Mucosa of rectum (tissue), 2 donors: ENCODE measurements around the gene H6PD.

Experiments used
- H3K27ac ChIP-seq, 2 donors: one replicate each; pipeline ENCODE4 v1.7.0; 2013; ENCODE audit warnings: inconsistent platforms in 2 of 2, low read depth in 2 of 2, low read length in 2 of 2
- H3K27me3 ChIP-seq, 2 donors: one replicate each; pipeline ENCODE4 v1.7.0; 2013; ENCODE audit warnings: low read length in 2 of 2; ENCODE audit not compliant: control insufficient read depth in 2 of 2, insufficient read depth in 2 of 2
- H3K36me3 ChIP-seq, 2 donors: one replicate each; pipeline ENCODE4 v1.7.0; 2013; ENCODE audit warnings: low read length in 2 of 2; ENCODE audit not compliant: control insufficient read depth in 2 of 2, insufficient read depth in 2 of 2
- H3K4me1 ChIP-seq, 2 donors: one replicate each; pipeline ENCODE4 v1.7.0; 2013; ENCODE audit warnings: low read length in 2 of 2, mild to moderate bottlenecking in 1 of 2; ENCODE audit not compliant: control insufficient read depth in 2 of 2, insufficient read depth in 2 of 2
- H3K4me3 ChIP-seq, 2 donors: one replicate each; pipeline ENCODE4 v1.7.0; 2013; ENCODE audit warnings: low read length in 2 of 2
- H3K9ac ChIP-seq, 2 donors: one replicate each; pipeline ENCODE4 v1.7.0; 2013; ENCODE audit warnings: low read length in 2 of 2, low read depth in 1 of 2, mild to moderate bottlenecking in 1 of 2
- H3K9me3 ChIP-seq, 2 donors: one replicate each; pipeline ENCODE4 v1.7.0; 2013; ENCODE audit warnings: low read length in 2 of 2; ENCODE audit not compliant: control insufficient read depth in 2 of 2
- donor health status: healthy.
- donor health status: Normal muscosa, but diverticular disease.

Gene H6PD

GRCh38 chr1:9314111-9314510 is 79.5 kb downstream of the H6PD start:
- H3K36me3 ChIP-seq = peaks cover 0 to 3% of the 10 kb centered on the region in 2 donors
- H3K27ac ChIP-seq = no peak overlapping the region
- peaks cover 6 to 16% of the 10 kb centered on the region in 2 donors for H3K4me1 ChIP-seq
- no peaks in the 10 kb centered on the region for H3K9me3 ChIP-seq
- H3K9ac ChIP-seq = no peak overlapping the region
- no peaks in the 10 kb centered on the region for H3K27me3 ChIP-seq
- no peak overlapping the region for H3K4me3 ChIP-seq

- H3K4me3 ChIP-seq = no peak overlapping the region
- no peaks in the 10 kb centered on the region for H3K9me3 ChIP-seq
- H3K27ac ChIP-seq = no peak overlapping the region
- H3K36me3 ChIP-seq = peaks cover 0 to 3% of the 10 kb centered on the region in 2 donors
- H3K27me3 ChIP-seq = no peaks in the 10 kb centered on the region
- H3K9ac ChIP-seq = no peak overlapping the region
- peaks cover 10 to 19% of the 10 kb centered on the region in 2 donors for H3K4me1 ChIP-seq
Observed at GRCh38 chr1:9314711-9315379, 80.3 kb downstream of the H6PD start.

DNA sequence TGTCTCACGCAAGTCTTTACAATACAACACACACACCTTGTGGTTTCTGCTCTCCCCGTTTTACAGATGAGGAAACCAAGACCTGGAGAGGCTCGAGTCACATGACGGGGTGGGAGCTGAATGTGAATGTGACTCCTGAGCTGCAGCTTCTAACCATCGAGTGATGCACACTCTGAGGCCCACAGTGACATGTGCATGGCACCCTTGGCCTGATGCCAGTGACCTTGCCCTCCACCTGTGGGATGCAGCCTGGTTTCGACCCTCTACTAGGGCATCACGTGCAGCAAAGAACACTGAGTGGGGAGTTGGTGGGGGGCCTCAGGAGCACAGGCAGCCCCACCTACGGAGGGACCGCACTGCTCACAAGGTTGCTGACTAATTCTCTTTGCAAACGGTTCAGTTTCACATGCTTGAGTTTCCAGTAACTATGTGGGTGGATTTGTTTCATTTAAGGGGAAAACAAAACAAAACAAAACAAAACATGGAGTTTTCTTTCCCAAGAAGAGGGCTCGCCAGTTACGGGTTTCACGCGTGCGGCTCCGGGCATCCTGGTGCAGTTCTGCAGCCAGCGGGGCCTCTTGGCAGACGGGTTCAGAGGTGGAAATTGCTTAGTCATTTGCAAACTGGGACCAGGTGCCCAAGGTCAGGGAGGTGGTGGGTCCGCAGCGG is 81.0 kb downstream of the H6PD start:
- peaks cover 11 to 19% of the 10 kb centered on the region in 2 donors for H3K4me1 ChIP-seq
- no peak overlapping the region for H3K4me3 ChIP-seq
- H3K36me3 ChIP-seq = peaks cover 0 to 3% of the 10 kb centered on the region in 2 donors
- no peaks in the 10 kb centered on the region for H3K9me3 ChIP-seq
- no peaks in the 10 kb centered on the region for H3K27me3 ChIP-seq
- H3K27ac ChIP-seq = peak overlapping the region in 1 of 2 donors; percentile 43
- no peak overlapping the region for H3K9ac ChIP-seq

GRCh38 chr1:9316080-9316444 is 81.5 kb downstream of the H6PD start:
- Histone ChIP-seq H3K9ac (no peak overlapping the region), H3K4me3 (no peak overlapping the region), H3K27me3 (no peaks in the 10 kb centered on the region), H3K27ac (peak overlapping the region in 1 of 2 donors; percentile 43), H3K36me3 (peaks cover 0 to 3% of the 10 kb centered on the region in 2 donors), H3K4me1 (peaks cover 11 to 21% of the 10 kb centered on the region in 2 donors), H3K9me3 (no peaks in the 10 kb centered on the region)

GRCh38 chr1:9316512-9316911 is 81.9 kb downstream of the H6PD start:
- H3K9me3 ChIP-seq = no peaks in the 10 kb centered on the region
- H3K4me1 ChIP-seq = peaks cover 16 to 23% of the 10 kb centered on the region in 2 donors
- H3K27ac ChIP-seq = no peak overlapping the region
- H3K27me3 ChIP-seq = no peaks in the 10 kb centered on the region
- no peak overlapping the region for H3K9ac ChIP-seq
- H3K4me3 ChIP-seq = no peak overlapping the region
- H3K36me3 ChIP-seq = peaks cover 0 to 3% of the 10 kb centered on the region in 2 donors

DNA sequence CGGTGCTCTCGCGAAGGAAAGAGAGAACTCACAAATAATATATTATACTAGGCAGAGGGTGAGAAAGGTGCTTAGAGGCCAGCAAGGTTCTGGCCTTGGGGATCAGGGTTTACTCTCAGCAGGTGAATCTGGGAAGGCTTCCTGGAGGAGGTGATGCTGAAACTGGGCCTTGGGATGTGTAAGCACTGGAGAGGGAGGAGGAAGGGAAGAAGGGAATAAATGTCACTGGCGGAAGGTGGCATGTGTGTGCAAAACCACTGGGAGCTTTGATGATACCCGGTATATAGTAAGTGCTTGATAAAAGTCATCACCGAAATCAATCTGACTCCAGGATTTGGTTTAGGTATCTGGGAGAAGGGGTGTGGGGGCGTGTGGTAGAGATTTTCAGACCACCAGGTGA is 82.5 kb downstream of the H6PD start:
- Histone ChIP-seq H3K9me3 (no peaks in the 10 kb centered on the region), H3K36me3 (peaks cover 0 to 3% of the 10 kb centered on the region in 2 donors), H3K27ac (no peak overlapping the region), H3K4me3 (no peak overlapping the region), H3K9ac (no peak overlapping the region), H3K4me1 (peaks cover 16 to 27% of the 10 kb centered on the region in 2 donors), H3K27me3 (no peaks in the 10 kb centered on the region)

- Histone ChIP-seq H3K9me3 (no peaks in the 10 kb centered on the region), H3K9ac (no peak overlapping the region), H3K27ac (peak overlapping the region in 1 of 2 donors; percentile 23), H3K27me3 (no peaks in the 10 kb centered on the region), H3K36me3 (peaks cover 0 to 3% of the 10 kb centered on the region in 2 donors), H3K4me3 (no peak overlapping the region), H3K4me1 (peaks cover 16 to 27% of the 10 kb centered on the region in 2 donors)
Observed at GRCh38 chr1:9317591-9318417, 83.2 kb downstream of the H6PD start.

DNA sequence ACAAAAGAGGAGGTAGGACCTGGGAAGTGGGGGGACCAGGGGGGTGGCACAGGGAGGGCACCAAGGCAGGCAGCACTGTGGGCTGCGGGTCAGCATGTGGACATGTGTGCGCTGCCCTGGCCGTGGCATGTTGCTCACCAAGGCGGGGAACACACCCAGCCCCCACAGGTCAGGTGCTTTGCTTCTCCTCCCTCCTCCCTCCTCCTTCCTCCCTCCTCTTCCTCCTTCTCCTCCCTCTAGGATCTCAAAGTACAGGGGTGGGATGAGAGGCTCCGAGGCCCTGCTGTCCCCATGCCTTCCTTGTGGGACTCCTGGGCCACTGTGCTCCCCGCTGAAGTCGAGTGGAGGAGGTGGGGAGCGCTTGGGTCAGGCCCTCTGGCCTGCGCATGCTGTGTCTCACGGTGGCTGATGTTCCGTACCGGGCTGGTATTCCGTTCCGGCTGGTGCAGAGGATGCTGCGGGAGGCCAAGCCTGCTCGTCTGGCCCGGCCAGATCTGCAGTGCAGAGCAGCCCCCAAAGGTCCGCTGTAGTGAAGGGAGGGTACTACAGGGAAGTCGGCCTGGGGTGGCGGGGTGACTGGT is 84.7 kb downstream of the H6PD start:
- H3K27ac ChIP-seq = no peak overlapping the region
- H3K36me3 ChIP-seq = peaks cover 0 to 3% of the 10 kb centered on the region in 2 donors
- no peaks in the 10 kb centered on the region for H3K9me3 ChIP-seq
- peaks cover 16 to 27% of the 10 kb centered on the region in 2 donors for H3K4me1 ChIP-seq
- H3K4me3 ChIP-seq = no peak overlapping the region
- H3K9ac ChIP-seq = no peak overlapping the region
- H3K27me3 ChIP-seq = no peaks in the 10 kb centered on the region

GRCh38 chr1:9319789-9320519 is 85.4 kb downstream of the H6PD start:
- Histone ChIP-seq H3K27ac (peak overlapping the region in 1 of 2 donors; percentile 63), H3K9ac (no peak overlapping the region), H3K4me1 (peaks cover 16 to 30% of the 10 kb centered on the region in 2 donors)

More at GRCh38 chr1:9319789-9320519, 85.4 kb downstream of the H6PD start:
- Histone ChIP-seq H3K9me3 (no peaks in the 10 kb centered on the region), H3K27me3 (no peaks in the 10 kb centered on the region), H3K4me3 (no peak overlapping the region), H3K36me3 (peaks cover 0 to 3% of the 10 kb centered on the region in 2 donors)
